GM18508 (cell line): ENCODE data around the gene UBQLNL.

Experiments
- ATAC-seq: cut with Tn5 transposase; IDR thresholded peaks from one replicate; pipeline ENCODE4 v1.9.1; 2021; ENCODE audit warnings: moderate number of reproducible peaks; ENCODE audit not compliant: insufficient read depth, unreplicated experiment

UBQLNL gene

DNA sequence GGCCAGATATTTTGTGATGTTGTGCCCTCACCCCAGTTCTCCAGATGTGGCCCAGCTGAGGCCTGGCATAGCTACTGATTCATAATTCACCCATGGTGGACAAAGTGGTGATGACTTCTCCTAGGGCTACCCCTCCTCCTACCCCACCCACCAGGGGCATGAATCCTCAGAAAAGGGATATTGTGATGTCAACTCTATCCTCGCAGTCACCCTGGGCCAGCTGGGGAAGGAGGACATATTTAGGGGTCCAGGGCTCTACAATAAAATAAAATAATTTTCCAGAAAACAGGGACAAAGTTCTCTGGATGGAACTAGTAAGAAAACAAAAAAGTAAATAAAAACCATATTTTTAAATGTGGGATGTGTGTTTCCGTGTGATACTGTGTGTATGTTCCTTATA, at the start of gene UBQLNL:
Gene UBQLNL, minus strand, starts transcription at position 101 of the 400 bp plus-strand sequence. CDS start 258 bp downstream, outside the sequence.
- ATAC-seq = no peak

GRCh38 chr11:5564259-5565019, 47.9 kb upstream of the UBQLNL start:
- no peak for ATAC-seq

DNA sequence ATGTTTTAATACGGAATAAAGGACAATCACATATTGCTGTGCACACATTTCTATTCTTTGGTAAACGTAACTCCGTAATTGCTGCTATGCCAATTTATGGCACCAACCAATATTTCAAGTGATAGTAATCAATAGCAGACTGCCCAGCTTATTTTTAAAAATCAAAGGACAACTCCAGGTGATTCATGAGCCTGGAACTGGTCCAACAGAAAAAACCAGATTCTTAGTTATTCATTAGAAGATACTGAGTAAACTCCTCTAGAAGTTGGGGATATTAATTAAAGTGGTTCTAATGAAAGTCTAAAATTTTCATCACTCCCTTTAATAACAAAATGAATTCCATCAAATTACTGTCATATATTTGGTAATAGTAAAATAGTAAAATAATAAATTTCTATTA, 41.3 kb upstream of the UBQLNL start:
- no peak for ATAC-seq

- no peak for ATAC-seq
Observed at GRCh38 chr11:5556596-5557188, 40.2 kb upstream of the UBQLNL start.

DNA sequence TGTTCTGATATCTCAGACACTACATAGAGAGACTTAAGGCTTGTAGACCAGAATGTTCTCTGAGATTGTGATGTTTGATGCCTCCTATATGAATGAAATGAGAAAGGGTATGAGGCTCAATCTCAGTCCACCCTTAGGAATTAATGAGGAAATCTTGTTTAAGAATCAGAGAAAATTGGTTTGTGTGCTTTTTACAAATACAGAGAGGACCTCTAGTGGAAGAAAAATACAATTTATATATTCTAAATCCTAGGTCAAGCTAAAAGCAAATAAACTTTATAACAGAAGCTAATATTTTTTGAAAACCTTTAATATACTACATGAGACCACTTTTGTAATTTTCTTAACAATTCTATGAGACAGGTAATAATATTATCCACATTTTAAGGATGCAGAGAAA, 36.8 kb upstream of the UBQLNL start:
- no peak for ATAC-seq

DNA sequence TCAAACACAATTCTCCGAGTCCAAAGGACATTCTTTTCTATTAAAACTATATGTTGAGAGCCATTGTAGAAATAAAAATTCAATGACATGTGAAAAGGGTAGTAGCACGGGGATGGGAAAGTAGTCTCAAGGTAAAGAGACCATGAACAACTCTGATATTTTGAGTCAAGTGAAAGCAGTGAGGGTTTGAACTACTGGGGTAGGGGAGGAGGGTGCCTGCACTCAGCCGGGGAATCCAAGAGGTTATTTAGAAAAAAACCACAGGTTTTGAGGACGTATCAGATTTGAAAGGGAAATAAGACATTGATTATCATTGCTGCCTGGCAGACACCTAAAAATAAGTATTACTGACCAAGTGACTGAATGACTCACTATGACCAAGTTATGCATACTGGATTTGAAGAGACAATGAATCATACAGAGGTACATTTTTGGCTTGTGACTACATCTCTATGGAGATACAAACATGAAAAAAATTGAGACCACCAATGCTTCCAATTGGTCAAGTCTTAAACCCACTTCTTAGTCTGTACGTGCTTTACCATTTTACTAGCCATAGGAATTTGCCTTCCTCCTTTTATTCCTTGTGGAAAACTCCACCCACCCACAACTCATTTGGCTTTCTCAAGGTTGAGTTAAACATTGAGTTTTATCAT, 34.1 kb upstream of the UBQLNL start:
- no peak for ATAC-seq

GRCh38 chr11:5548440-5548839, 31.9 kb upstream of the UBQLNL start, which contains the start of gene OR52H1:
OR52H1 (minus strand) TSS chr11:5548540; CDS start chr11:5545505, 3,035 bp downstream.
- no peak for ATAC-seq

DNA sequence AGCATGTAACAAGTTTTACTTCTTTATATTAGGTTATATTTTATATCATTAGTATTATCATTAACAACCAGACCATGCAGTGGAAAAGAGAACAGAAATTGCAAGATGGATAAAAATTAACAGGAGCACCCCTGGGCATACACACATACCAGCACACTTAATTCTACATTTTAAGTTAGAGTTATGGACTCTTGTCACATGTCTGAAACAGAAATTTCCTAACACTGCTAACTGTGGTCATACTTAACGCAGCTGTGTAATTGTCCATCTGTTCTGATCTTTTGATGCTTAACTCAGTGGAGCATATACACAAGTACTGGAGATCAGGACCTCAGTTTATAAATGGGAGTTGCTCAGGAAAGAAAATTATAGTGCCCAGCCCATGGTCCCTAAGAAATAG, 31.5 kb upstream of the UBQLNL start:
- peak; percentile 47 for ATAC-seq

- ATAC-seq = no peak
Observed at GRCh38 chr11:5546457-5546856, 30.0 kb upstream of the UBQLNL start.

DNA sequence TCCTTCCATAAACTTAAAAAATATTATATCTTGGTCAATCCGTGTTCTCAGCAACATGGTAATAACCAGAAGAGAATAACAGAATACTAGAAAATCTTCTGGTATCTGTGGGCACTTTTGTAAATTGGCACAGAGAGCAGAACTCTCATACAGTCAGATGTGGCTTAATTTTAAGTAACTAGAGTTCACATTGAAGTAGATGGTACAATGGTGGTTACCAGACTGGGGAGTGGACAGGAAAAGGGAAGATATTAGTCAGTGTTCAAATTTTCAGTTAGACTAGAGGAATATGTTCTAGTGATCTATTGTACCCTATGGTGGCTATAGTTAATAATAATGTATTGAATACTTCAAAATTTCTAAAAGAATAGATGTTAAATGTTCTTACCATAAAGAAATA, 24.9 kb upstream of the UBQLNL start:
- ATAC-seq = peak; percentile 88

DNA sequence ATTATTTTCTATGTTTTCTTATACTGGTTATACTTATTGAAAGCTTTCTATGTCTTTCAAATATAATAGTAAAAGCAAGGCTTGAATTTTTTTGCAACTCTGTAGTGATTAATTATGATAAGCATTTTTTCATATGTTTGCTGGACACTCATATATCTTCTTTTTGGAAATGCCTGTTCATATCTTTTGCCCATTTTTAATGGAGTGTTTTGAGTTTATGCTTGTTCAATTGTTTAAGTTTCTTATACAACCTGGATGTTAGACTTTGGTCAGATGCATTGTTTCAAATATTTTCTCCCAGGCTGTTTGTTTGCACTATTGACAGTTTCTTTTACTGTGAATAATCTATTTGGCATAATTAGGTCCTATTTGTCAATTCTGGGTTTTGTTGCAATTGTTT, 20.0 kb upstream of the UBQLNL start:
- ATAC-seq = no peak

DNA sequence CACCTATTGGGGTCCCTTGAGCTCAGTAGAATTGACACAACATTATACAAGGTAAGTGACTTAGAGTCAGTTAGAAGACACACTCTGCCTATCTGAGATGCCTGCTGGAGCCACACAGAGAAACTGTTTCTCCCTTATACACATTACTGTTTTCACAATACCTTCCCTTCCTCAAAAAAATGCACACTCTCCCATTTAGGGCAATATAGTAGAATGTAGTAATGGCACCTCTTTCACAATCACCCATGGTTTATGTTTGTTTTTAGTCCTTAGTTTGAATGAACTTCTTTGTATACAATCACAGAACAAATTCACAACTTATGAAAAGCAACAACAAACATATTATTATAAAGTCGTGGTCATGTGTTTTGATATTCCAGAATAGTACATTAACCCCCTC, 17.5 kb upstream of the UBQLNL start:
- no peak for ATAC-seq

DNA sequence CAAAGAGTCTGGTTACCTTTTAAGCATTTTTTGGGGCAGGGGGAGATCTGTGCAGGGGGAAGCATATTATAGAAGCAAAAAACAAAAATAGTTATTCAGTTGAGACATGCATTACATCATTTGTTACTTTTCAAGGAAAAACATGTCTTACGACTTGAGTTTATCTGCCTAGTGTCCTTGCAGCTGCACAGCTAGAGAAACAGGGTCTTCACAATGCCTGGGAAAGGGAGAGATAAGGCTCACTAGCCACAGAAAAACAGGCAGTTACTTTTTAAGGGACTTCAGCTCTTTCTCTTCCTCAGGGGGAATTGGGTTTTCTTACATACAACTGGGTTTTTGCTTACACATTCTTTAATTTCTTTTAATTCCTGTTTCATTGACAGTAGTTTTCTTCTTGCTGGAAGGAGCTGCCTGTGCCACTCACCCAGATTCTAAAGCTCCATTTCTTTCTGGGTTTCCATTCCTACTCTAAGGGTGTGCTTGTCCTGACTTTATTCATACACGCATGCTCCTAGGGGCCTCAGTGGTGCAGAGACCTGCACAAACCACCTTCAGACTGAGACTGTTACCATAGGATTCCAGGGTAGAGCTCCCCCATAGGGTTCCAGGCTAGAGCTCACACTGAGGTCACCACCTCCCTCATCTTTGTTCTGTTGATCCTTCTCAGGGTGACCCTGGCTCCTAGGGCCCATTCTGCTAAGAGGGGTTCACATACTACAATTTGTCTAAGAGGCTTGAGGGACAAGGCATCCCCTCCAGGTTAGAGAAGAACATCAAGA, 14.7 kb upstream of the UBQLNL start:
- ATAC-seq = no peak

- ATAC-seq = no peak
Observed at GRCh38 chr11:5528495-5528894, 12.0 kb upstream of the UBQLNL start.

DNA sequence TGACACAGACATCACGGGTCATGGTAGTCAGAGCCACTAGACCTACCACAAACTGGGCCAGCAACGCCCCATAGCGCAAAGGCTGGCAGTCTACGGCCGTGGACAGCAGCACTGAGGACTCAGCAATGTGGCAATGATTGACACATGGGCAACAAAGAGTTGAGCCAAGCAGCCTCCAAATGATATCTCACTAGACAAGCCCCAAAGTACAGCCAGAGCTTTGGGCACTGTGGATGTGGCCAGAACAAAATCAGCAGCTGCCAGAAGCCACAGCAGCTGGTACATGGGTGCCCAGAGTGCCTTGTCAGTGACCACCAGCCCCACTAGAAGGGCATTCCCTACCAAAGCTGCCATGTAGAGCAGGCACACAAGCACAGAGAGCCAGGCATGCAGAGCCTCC, 11.2 kb upstream of the UBQLNL start:
- ATAC-seq = no peak

DNA sequence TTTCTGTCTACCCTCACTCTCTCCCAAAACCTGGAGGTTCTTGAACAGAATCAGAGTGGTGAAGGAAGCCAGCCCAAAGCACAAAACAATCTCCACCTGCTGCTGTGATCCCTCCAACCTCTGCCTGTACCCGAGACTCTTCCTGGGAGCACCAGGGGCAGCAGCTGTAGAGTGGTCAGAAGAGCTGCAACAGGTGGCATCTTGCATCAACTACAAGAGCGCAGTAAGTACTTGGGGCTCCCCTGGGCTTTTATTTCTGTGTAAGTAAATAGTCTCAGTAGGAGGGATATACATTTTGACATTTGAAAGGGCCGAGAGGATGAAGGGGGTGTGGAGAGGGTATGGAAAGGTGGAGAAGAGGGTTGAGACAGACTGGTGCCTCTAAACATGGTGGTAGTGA, 8.3 kb upstream of the UBQLNL start:
- no peak for ATAC-seq

- no peak for ATAC-seq
Observed at GRCh38 chr11:5522308-5522707, 5.8 kb upstream of the UBQLNL start.

GRCh38 chr11:5521540-5521939, 5.0 kb upstream of the UBQLNL start:
- ATAC-seq = no peak

GRCh38 chr11:5514841-5515240, 1.7 kb downstream of the UBQLNL start:
- ATAC-seq = no peak

GRCh38 chr11:5509803-5510202, 6.7 kb downstream of the UBQLNL start, which contains the start of gene UBQLN3:
UBQLN3 (minus strand) TSS chr11:5509957; CDS start chr11:5509558, 399 bp downstream.
- ATAC-seq = no peak

DNA sequence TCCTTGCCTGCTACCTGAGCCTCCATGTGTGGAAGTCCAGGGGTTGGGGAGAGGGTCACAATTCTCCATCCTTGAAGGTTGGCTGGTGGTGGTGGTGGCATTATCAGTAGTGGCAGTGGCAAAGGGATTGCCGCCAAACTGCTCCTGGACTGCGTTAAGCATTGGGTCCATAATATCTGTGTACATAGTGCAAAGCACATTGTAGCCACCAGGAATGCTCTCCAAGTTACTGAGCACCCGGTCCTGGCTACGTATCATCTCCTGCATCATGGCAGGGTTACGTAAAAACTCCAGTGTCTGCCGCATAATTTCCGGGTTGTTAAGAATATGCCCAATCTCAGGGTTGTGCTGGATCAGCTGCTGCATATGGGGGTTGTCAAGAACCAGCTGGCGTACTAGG, 7.9 kb downstream of the UBQLNL start:
- ATAC-seq = no peak
